Thoracic aorta (tissue), 2 donors: ENCODE results near the gene ARHGAP6. TPM values are rescaled to one million over a fixed set of nuclear protein-coding genes. Genes with fewer than 3 reads are reported as not detected.

Experiments used
- ATAC-seq: fragments of 150-250 bp; one replicate; pipeline ENCODE4 v1.8.0; 2017; ENCODE audit warnings: low read depth; ENCODE audit not compliant: insufficient number of reproducible peaks, low FRiP score
- DNase-seq: peaks from one replicate; pipeline ENCODE4 v3.0.0-alpha.2; 2020; ENCODE audit warnings: low spot score
- H3K27ac ChIP-seq, 2 donors: fragments of 200-600 bp; sonication (generic); 1 replicate in 1 of 2; 2 replicates in 1 of 2; pipeline ENCODE4 v1.5.1; 2016; ENCODE audit warnings: mild to moderate bottlenecking in 2 of 2, moderate library complexity in 2 of 2
- H3K27me3 ChIP-seq: fragments of 200-600 bp; sonication (generic); replicated peaks from 2 replicates; pipeline ENCODE4 v1.6.0; 2016; ENCODE audit warnings: mild to moderate bottlenecking; ENCODE audit not compliant: insufficient read depth
- H3K36me3 ChIP-seq: fragments of 200-600 bp; sonication (generic); one replicate; pipeline ENCODE4 v1.5.1; 2016
- H3K4me1 ChIP-seq, 2 donors: fragments of 200-600 bp; sonication (generic); 1 replicate in 1 of 2; 2 replicates in 1 of 2; pipeline versions ENCODE4 v1.5.1 to v1.6.0; 2016; ENCODE audit warnings: low read depth in 2 of 2, mild to moderate bottlenecking in 1 of 2; ENCODE audit not compliant: control insufficient read depth in 1 of 2
- H3K4me3 ChIP-seq: fragments of 200-600 bp; sonication (generic); 2 replicates; pipeline ENCODE4 v1.5.1; 2016; ENCODE audit warnings: mild to moderate bottlenecking
- H3K9me3 ChIP-seq: fragments of 200-600 bp; sonication (generic); 2 replicates; pipeline ENCODE4 v1.5.1; 2016
- total RNA-seq, 2 donors: library from RNA; depleted of rRNA; stranded (reverse); fragments of >200 nt; gene quantifications; one replicate each; pipeline versions ENCODE4 v1.1.0 to v1.2.3, GENCODE V29; 2016
- TF ChIP-seq, protein P1 (sequence below): fragments of 200-600 bp; sonication (generic); IDR thresholded peaks from one replicate; pipeline ENCODE4 v1.5.1; 2019; ENCODE audit warnings: antibody characterized with exemption

Gene ARHGAP6
- total RNA-seq, 2 donors from 2014 or later, result 14.6 to 22.3 TPM

DNA sequence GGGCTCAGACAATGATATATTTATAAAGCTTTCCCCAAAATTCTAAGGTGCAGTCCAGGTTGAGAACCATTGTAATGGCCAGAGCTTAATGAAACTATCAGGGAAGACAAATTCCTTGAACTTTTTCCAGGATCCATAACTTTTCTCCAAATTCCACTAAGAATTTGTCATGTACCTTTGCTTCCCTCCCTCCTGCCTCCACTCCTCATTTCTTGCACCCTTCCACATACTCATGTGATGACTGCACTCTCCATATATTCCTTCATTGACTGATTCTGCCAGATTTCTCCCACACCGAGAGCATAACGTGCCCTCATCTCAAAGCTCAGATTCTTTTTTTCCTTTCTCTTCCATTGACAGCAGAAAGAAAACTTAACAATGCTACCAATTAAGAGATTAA lies 393.4 kb downstream of the ARHGAP6 start:
- Histone ChIP-seq H3K27ac (no peak overlapping the region), H3K4me3 (no peak overlapping the region), H3K36me3 (no peaks in the 10 kb centered on the region), H3K9me3 (no peaks in the 10 kb centered on the region), H3K27me3 (no peaks in the 10 kb centered on the region), H3K4me1 (peaks cover 0 to 9% of the 10 kb centered on the region in 2 donors)
- TF ChIP-seq, protein P1, sequence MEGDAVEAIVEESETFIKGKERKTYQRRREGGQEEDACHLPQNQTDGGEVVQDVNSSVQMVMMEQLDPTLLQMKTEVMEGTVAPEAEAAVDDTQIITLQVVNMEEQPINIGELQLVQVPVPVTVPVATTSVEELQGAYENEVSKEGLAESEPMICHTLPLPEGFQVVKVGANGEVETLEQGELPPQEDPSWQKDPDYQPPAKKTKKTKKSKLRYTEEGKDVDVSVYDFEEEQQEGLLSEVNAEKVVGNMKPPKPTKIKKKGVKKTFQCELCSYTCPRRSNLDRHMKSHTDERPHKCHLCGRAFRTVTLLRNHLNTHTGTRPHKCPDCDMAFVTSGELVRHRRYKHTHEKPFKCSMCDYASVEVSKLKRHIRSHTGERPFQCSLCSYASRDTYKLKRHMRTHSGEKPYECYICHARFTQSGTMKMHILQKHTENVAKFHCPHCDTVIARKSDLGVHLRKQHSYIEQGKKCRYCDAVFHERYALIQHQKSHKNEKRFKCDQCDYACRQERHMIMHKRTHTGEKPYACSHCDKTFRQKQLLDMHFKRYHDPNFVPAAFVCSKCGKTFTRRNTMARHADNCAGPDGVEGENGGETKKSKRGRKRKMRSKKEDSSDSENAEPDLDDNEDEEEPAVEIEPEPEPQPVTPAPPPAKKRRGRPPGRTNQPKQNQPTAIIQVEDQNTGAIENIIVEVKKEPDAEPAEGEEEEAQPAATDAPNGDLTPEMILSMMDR, result no peak
- DNase-seq, result no peak
- no peak for ATAC-seq

DNA sequence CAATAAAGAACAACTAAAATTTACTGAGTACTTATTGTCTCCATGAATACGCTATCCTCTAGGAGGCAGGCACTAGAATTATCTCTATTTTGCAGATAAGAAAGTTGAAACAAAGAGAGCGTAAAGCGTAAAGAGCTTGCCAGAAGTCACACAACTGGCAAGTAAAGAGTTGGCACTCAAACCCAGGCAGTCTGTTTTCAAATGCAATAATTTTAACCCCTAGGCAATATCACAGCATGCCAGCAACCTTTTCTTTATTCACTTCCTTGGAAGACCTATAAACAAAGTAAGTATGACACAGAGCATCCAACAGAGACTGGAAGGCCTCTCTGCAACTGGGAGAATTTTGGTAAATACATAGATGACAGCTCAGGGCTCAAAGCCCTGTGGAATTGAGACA lies 395.7 kb downstream of the ARHGAP6 start:
- no peaks in the 10 kb centered on the region for H3K9me3 ChIP-seq
- TF ChIP-seq, protein P1, result no peak
- peaks cover 0 to 9% of the 10 kb centered on the region in 2 donors for H3K4me1 ChIP-seq
- no peak for DNase-seq
- no peak for ATAC-seq
- H3K4me3 ChIP-seq, result no peak overlapping the region
- H3K27ac ChIP-seq, result no peak overlapping the region
- H3K36me3 ChIP-seq, result no peaks in the 10 kb centered on the region
- H3K27me3 ChIP-seq, result no peaks in the 10 kb centered on the region

DNA sequence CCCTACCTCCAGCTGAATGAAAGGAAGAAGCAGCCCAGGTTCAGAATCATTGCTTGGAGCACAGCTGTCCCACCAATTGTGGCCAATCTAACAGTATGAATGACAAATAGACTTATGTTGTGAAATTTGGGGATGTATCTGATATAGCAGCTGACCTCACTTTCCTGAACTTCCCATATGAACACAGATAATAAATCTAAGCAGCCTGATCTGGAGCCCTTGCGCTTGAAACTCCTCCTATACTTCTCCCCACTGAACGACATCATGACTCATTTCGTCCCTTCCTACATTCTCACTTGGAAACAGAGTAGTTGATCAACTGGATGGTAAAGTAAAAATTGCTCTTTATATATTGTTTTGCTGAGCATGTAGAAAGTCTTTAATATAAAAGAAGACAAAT lies 396.7 kb downstream of the ARHGAP6 start:
- peaks cover 0 to 9% of the 10 kb centered on the region in 2 donors for H3K4me1 ChIP-seq
- DNase-seq, result no peak
- ATAC-seq, result no peak

DNA sequence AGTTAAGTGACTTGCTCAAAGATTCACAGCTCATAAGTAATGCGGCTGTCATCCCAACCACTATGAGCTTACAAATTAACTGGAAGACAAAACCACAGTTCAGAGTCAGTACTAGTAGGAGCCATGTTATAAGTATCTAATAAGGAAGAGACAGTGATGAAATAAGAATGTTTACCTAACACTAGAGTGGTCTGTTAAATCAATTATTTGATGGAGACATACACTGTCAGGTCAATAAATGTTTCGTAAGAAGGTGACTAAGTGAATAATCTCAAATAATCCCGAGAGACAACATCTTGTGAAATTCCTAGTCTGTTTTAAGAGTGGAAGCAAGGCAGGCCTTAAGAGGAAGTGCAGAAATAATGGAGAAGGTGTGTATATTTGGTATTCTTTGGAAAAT lies 398.3 kb downstream of the ARHGAP6 start:
- no peak for ATAC-seq
- Histone ChIP-seq H3K36me3 (no peaks in the 10 kb centered on the region), H3K27ac (no peak overlapping the region), H3K4me3 (no peak overlapping the region), H3K9me3 (no peaks in the 10 kb centered on the region), H3K4me1 (peaks cover 0 to 9% of the 10 kb centered on the region in 2 donors), H3K27me3 (no peaks in the 10 kb centered on the region)
- TF ChIP-seq, protein P1, result no peak
- no peak for DNase-seq

More for the DNA sequence above, 396.7 kb downstream of the ARHGAP6 start:
- Histone ChIP-seq H3K9me3 (no peaks in the 10 kb centered on the region), H3K36me3 (no peaks in the 10 kb centered on the region), H3K4me3 (no peak overlapping the region), H3K27ac (no peak overlapping the region), H3K27me3 (no peaks in the 10 kb centered on the region)
- TF ChIP-seq, protein P1, result no peak

DNA sequence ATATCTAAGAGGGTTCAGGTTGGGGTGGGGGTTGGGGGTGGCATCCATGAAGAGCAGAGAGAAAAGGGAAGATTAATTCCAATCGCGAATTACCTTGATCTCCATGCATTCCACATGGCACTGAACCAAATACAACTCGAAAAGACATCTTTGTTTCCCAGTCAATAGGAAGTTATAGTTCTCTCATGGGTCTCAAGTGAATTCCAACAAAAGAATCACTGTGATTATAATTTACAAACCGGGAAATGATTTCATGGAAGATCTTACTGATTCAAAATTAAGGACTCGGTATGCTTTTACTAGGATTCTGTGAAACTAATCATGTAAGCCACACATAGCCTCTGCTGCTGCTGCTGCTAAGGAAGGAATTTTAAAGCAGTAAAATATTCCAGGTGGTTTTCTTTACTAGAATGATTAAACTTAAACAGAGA lies 399.1 kb downstream of the ARHGAP6 start:
- Histone ChIP-seq H3K36me3 (no peaks in the 10 kb centered on the region), H3K27me3 (no peaks in the 10 kb centered on the region), H3K9me3 (no peaks in the 10 kb centered on the region), H3K27ac (peak overlapping the region in 1 of 2 donors; percentile 35), H3K4me1 (peaks cover 0 to 9% of the 10 kb centered on the region in 2 donors), H3K4me3 (peak overlapping the region; percentile 59)
- DNase-seq, result no peak
- TF ChIP-seq, protein P1, result no peak
- ATAC-seq, result no peak
